HG03060 (cell line): Measurements from ENCODE around the gene RXRA.
"Not testable (repeated sequence)": the region's sequence is repeated elsewhere in the genome, so short reads cannot be mapped to it uniquely, and the experiment has no call there.

Source experiments
- ATAC-seq: cut with Tn5 transposase; IDR thresholded peaks from one replicate; pipeline ENCODE4 v1.9.1; 2021; ENCODE audit warnings: low read depth, moderate number of reproducible peaks; ENCODE audit not compliant: unreplicated experiment

The RXRA gene

DNA sequence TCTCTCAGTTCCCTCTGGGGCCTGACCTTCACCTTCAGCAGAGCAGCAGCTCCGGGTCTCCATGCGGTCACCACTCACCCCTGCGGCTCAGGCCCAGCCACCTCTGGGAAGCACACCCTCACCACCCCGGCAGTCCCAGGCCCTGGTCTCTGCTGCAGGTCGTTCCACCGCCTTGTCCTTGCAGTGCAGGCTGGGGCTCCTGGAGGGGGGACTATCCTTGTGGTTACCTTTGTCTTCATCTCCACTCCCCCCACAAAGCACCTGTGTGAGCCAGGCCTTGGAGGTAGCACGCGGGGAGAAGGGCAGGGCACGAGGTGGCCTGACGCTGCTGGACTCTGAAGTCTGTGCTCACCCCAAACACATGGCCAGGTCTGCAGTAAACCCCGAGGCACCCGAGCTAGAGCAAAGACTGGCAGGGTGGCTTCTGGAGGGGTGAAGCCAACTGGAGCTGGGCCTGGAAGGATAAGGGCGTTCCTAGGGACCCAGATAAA is 33.2 kb upstream of the RXRA start:
- no peak for ATAC-seq

DNA sequence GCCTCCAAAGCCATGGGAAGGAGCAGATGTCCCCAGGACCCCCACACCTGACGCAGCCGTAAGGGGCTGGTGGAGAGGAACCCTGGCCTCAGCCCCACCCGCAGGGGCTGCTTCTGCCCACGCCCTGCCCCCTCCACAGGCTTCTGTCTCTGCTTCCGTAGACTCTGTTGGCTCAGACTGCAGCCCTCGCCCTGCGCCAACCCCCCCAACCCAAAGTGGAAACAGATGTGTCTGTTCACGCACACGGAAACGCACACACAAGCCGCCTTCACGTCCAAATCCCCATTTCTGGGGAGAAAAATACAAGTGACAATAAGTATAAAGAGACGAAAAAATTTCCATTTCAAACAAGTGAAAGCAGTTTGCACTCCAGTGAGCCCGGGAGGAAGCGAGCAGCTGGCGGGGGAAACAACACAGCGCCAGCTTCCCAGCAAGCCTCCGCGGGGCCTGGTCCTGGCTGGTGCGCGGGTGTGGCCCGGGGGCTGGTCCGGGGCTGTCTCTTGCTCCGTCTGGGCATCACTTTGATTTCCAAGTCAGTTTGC is 32.6 kb upstream of the RXRA start:
- no peak for ATAC-seq

- no peak for ATAC-seq
Measured at GRCh38 chr9:134294153-134295071, 31.8 kb upstream of the RXRA start.

GRCh38 chr9:134295101-134295745 is 31.0 kb upstream of the RXRA start:
- no peak for ATAC-seq

GRCh38 chr9:134295746-134296250 is 30.5 kb upstream of the RXRA start:
- no peak for ATAC-seq

GRCh38 chr9:134296301-134297082 is 29.8 kb upstream of the RXRA start:
- ATAC-seq: no peak

DNA sequence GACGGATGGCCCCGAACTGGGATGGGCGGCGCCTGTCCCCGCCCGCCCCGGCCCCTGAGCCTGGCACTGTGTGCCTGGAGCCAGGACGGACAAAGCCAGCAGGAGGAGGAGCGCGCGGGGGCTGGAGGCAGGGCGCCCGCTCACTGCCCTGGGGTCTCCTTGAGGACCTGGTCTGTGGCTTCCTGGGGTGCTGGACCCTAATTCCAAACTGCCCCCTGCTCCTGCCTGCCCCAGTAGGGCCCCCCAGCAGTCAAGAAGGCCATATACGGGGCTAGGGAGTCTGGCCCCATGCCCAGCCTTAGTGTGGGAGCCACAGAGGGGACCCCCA is 29.2 kb upstream of the RXRA start:
- no peak for ATAC-seq

- ATAC-seq: no peak
Measured at GRCh38 chr9:134297576-134297975, 28.7 kb upstream of the RXRA start.

DNA sequence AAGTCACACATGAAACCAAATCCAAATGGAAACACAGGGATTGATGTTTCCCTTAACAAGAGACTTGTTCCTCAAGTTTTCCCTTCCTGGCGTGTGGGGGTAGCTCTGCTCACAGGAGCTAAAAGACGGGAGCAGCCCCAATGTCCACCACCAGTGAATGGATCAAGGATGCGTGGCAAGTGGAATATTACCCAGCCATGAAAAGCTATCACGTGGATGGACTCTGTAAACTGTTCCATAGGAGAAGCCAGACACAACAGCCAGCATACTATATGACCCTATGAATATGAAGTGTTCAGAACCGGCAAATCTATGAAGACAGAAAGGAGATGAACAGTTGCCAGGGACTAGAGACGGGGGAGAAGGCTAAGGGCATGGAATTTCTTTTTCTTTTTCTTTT is 28.3 kb upstream of the RXRA start:
- no peak for ATAC-seq

DNA sequence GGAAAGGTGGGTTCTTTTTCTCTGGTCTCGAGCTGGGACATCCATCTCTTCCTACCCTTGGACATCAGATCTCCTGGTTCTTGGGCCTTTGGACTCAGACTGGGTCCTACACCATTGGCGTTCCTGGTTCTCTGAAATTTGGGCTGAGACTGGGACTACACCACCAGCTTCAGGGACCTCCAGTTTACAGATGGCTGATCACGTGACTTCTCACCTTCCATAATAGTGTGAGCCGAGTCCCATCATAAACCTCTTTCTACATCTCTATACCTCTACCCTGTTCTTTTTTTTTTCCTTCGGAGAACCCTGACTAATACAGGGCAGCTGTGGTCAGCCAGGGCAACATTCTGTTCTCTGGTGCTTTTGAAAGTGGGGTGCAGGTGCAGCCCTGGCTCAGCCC is 27.2 kb upstream of the RXRA start:
- no peak for ATAC-seq

- no peak for ATAC-seq
Measured at GRCh38 chr9:134299883-134300282, 26.4 kb upstream of the RXRA start.

DNA sequence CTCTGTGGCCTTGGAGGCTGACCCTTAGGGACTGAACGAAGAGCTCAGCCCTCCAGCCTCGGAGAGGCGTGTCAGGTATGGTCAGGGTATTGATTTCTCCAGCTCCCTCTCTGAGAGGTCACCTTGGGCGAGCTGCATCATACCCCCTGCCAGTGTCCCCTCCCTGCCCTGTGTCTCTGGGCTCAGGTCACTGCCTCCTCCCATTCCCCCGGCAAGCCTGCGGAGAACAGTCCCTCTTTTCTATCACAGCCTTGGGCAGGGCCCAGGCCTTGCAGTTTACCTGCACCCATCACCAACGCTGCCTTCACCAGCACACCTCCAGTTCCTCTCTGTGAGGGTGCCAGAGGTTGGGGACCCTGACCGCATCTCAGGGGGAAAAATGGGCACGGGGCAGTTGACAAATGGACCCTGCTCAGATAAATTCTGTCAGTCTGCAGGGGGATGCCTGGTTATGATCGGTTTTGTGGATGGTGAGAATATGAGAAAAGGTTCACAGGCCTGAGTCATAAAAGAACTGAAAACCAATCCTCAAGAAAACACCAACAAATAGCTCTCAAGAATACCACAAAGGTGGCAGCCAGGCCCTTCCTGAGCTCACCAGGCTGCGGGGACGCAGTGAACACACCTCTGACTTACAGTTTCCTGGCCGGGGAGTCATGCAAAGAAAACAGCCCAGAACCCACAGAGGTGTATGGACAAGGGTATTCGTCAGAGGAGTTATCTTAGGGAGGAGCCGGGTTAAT is 24.7 kb upstream of the RXRA start:
- ATAC-seq: no peak

DNA sequence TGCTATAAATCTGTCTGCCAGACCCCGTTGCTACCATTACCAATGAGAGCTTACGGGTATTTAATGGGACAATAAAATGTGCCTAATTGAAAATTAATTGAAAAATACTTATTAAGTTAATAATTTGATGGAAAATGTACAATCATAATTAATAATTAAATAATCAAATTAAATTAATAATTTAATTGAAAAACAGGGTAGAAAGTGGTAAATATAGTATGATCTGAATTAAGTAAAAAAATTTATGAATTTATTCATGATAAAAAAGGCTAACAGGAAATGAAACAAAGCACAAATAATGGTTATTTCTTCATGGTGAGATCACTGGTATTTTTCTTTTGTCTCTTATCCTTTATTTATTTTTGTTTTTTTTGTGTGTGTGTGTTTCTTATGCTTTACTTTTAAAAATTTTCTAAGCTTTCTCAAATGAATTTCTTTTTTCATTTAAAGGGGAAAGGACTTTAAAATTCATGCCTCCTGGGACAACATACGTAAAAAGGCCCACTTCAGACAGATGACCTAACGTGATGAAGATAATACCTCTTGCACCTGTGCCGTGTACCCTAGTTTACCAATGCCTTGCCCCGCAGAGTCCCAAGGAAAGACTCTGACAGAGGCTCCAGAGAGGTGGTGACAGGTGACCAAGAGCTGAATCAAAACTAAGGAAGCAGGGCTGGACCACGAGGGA is 24.0 kb upstream of the RXRA start:
- no peak for ATAC-seq

DNA sequence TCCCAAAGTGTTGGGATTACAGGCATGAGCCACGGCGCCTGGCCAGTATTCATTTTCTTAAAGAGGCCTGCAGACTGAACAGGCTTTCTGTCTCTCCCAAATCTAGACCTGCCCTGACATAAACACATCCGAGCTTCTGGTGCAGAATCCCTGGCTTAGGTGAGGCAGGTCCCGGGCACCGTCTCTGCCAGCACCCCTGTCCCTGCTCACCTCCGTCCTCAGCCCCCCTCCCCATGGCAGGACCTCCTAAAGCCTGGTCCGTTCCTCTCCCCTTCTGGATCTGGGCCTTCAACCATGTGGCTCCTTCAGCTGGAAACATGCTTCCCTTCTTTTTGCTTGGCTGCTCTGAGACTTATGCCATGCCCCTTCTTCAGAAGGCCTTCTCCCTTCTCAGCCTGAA is 22.7 kb upstream of the RXRA start:
- no peak for ATAC-seq

DNA sequence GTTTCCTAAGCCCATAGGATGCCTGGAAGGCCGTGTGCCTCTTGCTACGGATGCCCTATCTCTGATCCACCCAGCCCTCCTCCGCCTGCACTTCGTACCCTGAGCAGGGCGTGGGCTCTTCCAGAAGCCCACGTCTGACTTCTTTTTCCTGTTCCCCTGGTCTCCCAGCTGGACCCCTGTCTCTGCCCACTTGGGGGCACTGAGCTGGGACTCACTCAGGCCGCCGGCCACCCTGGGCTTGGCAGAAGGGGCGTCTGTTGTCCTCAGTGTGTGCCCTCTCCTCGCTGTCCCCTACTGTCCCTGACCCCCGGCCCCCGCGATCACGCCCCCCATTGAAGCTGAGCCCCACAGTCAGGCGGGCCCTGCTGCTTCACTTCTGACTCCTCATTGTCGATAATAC is 22.0 kb upstream of the RXRA start:
- ATAC-seq: no peak

GRCh38 chr9:134304690-134305089 is 21.6 kb upstream of the RXRA start:
- no peak for ATAC-seq

DNA sequence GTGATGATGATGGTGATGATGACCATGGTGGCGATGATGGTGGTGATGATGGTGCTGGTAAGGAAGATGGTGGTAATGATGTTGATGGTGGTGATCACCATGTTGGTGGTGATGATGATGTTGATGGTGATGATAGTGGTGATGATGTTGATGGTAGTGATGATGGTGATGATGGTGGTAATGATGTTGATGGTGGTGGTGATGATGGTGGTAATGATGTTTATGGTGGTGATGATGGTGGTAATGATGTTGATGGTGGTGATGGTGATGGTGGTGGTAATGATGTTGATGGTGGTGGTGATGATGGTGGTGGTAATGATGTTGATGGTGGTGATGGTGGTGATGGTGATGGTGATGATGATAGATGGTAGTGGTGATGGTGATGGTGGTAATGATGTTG is 20.7 kb upstream of the RXRA start:
- ATAC-seq: no peak

DNA sequence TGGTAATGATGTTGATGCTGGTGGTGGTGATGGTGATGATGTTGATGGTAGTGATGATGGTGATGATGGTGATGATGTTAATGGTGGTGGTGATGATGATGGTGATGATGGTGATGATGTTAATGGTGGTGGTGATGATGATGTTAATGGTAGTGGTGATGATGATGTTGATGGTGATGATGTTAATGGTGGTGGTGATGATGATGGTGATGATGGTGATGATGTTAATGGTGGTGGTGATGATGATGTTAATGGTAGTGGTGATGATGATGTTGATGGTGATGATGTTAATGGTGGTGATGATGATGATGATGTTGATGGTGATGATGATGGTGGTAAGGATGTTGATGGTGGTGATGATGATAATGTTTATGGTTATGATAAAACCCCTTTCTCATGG is 20.2 kb upstream of the RXRA start:
- not testable (repeated sequence) for ATAC-seq
